GM12892 (cell line): ENCODE results near the gene SNX8.

Experiments
- POLR2A ChIP-seq: IDR thresholded peaks from 2 replicates; pipeline ENCODE4 v1.6.1; 2011; ENCODE audit warnings: low read depth, low read length, control low read depth
- POLR2AphosphoS5 ChIP-seq: IDR thresholded peaks from 2 replicates; pipeline ENCODE4 v1.6.1; 2011; ENCODE audit warnings: low read depth, low read length, control low read depth

DNA sequence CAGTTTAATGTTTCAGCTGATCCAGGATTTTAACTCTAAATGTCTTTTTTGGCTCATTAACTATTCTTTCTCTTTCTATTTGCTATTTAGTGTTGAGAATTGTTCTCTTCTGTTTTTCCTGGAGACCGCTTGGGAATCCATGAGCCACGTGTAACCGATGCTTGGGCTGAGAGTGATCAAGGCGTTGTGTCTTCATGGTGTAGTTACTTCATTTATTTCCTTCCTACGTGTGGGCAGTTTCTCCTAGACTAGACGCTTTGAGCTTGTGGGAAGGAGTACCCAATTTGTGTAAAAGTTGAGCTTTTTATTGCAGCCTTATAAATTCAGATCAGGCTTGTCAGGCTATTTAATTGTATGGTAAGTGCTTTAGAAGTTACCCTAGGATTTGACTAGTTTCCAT, 43.3 kb upstream of the SNX8 start:
- TF ChIP-seq POLR2AphosphoS5, result no peak
- no peak for TF ChIP-seq POLR2A
